ELR (cell line): Measurements from ENCODE around the gene CUTC.

ENCODE experiments used
- DNase-seq: peaks from one replicate; pipeline ENCODE4 v3.0.0-alpha.2; 2015; ENCODE audit warnings: low read depth

The CUTC gene

DNA sequence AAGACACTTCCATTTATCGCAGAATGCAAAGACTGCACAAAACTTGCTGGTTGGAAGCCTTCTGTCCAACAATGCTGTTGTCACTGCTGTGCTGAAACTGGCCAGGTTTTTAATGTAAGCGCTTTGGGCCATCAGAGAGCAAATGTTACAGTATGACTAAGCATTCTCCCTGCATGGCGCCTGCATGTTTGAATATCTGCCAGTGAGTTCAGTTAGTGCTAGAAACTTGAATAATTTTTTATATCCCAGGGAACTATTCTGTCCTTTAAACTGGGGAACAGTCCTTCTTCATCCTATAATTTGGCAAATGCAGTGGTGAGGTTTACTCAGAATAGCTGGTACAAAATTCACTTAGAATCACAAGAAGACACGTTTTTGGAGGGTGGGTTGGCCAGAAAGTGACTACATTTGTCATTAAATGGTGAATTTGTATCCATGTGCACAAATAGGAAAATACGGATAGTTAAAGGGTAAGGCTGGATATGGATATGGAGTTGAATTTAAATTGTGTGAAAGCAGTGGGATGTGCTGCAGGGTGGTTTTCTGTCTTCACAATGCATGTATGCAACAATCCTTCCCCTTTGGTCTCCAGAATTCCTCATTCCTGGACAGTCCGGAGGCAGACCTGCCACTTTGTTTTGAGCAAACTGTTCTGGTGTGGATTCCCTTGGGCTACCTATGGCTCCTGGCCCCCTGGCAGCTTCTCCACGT, 52.1 kb downstream of the CUTC start:
- peak; percentile 88 for DNase-seq

- DNase-seq: peak; percentile 75
These were observed 52.9 kb downstream of the CUTC start for GRCh38 chr10:99784727-99785441.

DNA sequence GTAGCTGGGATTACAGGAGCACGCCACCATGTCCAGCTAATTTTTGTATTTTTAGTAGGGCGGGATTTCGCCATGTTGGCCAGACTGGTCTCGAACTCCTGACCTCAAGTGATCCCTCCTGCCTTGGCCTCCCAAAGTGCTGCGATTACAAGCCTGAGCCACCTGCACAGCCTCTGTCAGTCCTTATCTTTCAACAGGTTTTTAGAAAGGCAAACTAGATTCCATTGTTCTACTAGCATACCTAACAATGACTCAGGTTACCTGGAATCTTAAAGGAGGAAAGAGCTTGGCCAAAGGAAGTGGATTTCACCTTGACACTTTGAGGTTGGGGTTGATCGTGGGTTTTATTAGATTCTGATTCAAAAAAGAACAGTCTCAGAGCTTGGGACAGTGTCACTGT, 53.6 kb downstream of the CUTC start:
- DNase-seq: no peak

DNA sequence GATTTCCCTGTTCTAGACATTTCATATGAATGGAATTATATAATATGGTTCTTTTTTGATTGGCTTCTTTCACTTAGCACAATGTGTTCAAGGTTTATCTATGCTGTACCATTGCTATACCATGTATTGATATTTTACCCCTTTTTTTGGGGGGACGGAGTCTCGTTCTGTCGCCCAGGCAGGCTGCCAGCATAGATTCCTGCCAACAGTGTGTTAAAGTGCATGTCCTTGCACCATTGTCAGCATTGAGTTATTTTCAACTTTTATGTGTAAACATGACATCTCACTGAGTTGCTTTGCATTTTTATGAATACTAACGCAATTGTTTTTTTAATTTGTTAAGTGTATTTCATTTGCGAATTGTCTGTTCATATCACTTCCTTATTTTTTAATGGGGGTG, 55.3 kb downstream of the CUTC start:
- no peak for DNase-seq

GRCh38 chr10:99787782-99788445, 55.9 kb downstream of the CUTC start:
- DNase-seq: no peak

- DNase-seq: peak; percentile 52
These were observed 56.7 kb downstream of the CUTC start for GRCh38 chr10:99788598-99789256.

GRCh38 chr10:99791831-99792230, 59.8 kb downstream of the CUTC start:
- no peak for DNase-seq

DNA sequence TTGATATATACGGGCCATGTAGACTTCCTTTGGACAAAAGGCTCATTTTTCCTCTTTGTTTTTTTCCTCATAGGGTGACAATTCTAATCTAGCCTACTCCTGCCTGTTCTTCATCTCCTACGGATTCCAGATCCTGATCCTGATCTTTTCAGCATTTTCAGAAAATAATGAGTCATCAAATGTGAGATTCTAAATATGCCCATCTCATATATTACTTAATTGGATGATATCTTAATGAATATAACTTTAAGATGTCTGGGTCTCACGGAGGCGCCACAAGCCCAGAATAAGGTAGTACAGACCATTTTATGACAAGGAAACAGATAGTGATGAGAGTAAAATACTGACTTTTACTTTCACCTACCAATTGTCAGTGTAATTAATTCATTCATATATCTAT, 61.8 kb downstream of the CUTC start:
- DNase-seq: no peak

GRCh38 chr10:99796928-99797327, 64.9 kb downstream of the CUTC start:
- DNase-seq: no peak

DNA sequence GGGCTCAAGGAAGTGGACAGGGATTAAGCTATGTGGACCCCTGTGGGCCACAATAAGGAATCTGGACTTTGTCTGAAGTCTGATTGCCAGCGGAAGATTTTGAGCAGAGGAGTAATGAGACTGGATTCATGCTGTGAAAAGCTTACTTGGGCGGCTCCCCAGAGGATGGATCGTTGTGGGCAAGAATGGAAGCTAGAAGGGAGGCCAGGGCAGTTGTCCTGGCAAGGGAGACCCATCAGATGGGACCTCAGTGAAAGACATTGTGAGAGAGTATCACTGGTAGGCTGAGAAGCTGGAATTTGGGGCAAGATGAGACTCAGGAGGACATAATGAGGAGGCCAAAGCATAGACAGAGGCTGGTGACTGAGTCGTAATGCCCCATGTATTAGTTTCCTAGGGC, 66.0 kb downstream of the CUTC start:
- DNase-seq: no peak

DNA sequence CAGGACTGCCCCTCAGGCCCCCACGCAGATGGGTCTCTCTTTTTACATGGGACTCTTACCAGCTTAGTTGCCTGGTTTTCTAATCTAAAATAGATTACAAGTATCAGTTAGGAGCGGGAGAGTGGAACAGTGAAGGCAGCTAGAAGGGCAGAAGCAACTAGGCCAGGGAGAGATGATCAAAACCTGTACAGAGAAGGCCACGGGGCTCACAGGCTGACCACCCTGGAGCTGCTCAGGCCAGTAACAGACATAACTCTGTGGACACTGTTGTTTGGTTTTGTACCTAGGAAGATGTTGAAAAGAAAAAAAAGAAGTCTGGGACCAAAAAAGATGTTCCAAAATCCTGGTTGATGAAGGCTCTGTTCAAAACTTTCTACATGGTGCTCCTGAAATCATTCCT, 66.9 kb downstream of the CUTC start:
- DNase-seq: no peak

GRCh38 chr10:99799613-99800012, 67.6 kb downstream of the CUTC start:
- DNase-seq: no peak

DNA sequence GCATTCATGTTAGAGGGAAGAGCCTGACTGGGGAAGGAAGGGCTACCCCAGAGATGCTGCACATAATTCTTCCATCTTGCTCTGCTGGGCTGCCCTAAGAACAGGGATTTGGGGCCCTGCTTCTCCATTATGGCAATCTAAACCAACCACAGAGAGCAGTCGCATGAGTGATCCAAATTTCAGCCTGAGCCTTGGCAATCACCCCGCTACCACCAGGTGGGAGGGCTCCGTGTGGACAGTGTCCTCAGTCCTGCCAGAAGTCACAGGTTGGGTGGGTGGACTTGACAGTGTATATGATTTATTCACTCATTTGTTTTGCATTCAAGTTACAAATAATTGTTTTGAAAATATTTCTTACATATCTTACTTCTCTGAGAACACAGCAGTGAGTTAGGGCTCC, 72.4 kb downstream of the CUTC start:
- DNase-seq: no peak

DNA sequence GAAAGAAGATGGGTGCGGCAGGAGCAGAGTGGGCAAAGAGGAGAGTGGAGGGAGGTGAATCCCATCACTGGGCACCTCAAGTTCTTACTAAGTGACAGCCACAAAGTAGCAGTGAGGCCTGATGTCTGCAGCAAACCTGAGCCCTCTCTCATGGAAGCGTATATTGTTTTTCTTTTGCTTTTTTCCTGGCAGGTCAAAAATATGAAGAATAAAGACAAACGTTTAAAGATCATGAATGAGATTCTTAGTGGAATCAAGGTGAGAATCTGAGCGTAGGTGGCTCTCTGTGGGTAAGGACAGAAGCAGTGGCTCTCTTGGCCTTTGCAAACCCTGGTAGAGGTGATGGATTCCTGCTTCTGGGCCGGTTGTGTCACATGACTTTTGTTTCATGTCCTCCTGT, 73.2 kb downstream of the CUTC start:
- DNase-seq: no peak
